ENCODE measurements around the gene KSR1.
"Not testable (repeated sequence)": the region's sequence is repeated elsewhere in the genome, so short reads cannot be mapped to it uniquely, and the experiment has no call there.

The KSR1 gene

GRCh38 chr17:27419156-27419555, 37.1 kb upstream of the KSR1 start:
- H3K4me1 ChIP-seq (ENCODE audit: insufficient read depth, low read length) = no peaks in the 10 kb centered on the region
- no peaks in the 10 kb centered on the region for H3K27me3 ChIP-seq (ENCODE audit: insufficient read depth, low read length)
- no peaks in the 10 kb centered on the region for H3K9me3 ChIP-seq (ENCODE audit: insufficient read depth, low read depth, low read length)
- H3K9ac ChIP-seq (ENCODE audit: low read depth, low read length) = no peak overlapping the region
- no peak overlapping the region for H3K27ac ChIP-seq (ENCODE audit: low read length)
- no peaks in the 10 kb centered on the region for H3K36me3 ChIP-seq (ENCODE audit: insufficient read depth, low read depth, low read length)
- no peak overlapping the region for H3K4me3 ChIP-seq (ENCODE audit: low read length)

GRCh38 chr17:27420211-27420950, 35.9 kb upstream of the KSR1 start:
- H3K36me3 ChIP-seq (ENCODE audit: insufficient read depth, low read depth, low read length) = no peaks in the 10 kb centered on the region
- H3K27ac ChIP-seq (ENCODE audit: low read length) = no peak overlapping the region
- H3K4me3 ChIP-seq (ENCODE audit: low read length) = no peak overlapping the region
- no peaks in the 10 kb centered on the region for H3K9me3 ChIP-seq (ENCODE audit: insufficient read depth, low read depth, low read length)
- no peaks in the 10 kb centered on the region for H3K4me1 ChIP-seq (ENCODE audit: insufficient read depth, low read length)
- H3K27me3 ChIP-seq (ENCODE audit: insufficient read depth, low read length) = no peaks in the 10 kb centered on the region
- H3K9ac ChIP-seq (ENCODE audit: low read depth, low read length) = no peak overlapping the region

GRCh38 chr17:27421111-27421510, 35.1 kb upstream of the KSR1 start:
- Histone ChIP-seq H3K27me3 (ENCODE audit: insufficient read depth, low read length) (no peaks in the 10 kb centered on the region), H3K36me3 (ENCODE audit: insufficient read depth, low read depth, low read length) (no peaks in the 10 kb centered on the region), H3K9ac (ENCODE audit: low read depth, low read length) (no peak overlapping the region), H3K27ac (ENCODE audit: low read length) (no peak overlapping the region), H3K9me3 (ENCODE audit: insufficient read depth, low read depth, low read length) (no peaks in the 10 kb centered on the region), H3K4me1 (ENCODE audit: insufficient read depth, low read length) (no peaks in the 10 kb centered on the region), H3K4me3 (ENCODE audit: low read length) (no peak overlapping the region)

GRCh38 chr17:27421626-27422025, 34.6 kb upstream of the KSR1 start:
- not testable (repeated sequence) for H3K9me3 ChIP-seq (ENCODE audit: insufficient read depth, low read depth, low read length); H3K4me3 ChIP-seq (ENCODE audit: low read length); H3K4me1 ChIP-seq (ENCODE audit: insufficient read depth, low read length)

GRCh38 chr17:27422601-27423000, 33.6 kb upstream of the KSR1 start:
- H3K4me1 ChIP-seq (ENCODE audit: insufficient read depth, low read length) = no peaks in the 10 kb centered on the region
- H3K9ac ChIP-seq (ENCODE audit: low read depth, low read length) = no peak overlapping the region
- no peaks in the 10 kb centered on the region for H3K27me3 ChIP-seq (ENCODE audit: insufficient read depth, low read length)
- H3K27ac ChIP-seq (ENCODE audit: low read length) = no peak overlapping the region
- H3K9me3 ChIP-seq (ENCODE audit: insufficient read depth, low read depth, low read length) = no peaks in the 10 kb centered on the region
- H3K4me3 ChIP-seq (ENCODE audit: low read length) = no peak overlapping the region
- no peaks in the 10 kb centered on the region for H3K36me3 ChIP-seq (ENCODE audit: insufficient read depth, low read depth, low read length)

More at GRCh38 chr17:27421626-27422025, 34.6 kb upstream of the KSR1 start:
- H3K9ac ChIP-seq (ENCODE audit: low read depth, low read length); H3K27me3 ChIP-seq (ENCODE audit: insufficient read depth, low read length); H3K27ac ChIP-seq (ENCODE audit: low read length); H3K36me3 ChIP-seq (ENCODE audit: insufficient read depth, low read depth, low read length): not testable (repeated sequence)

- no peaks in the 10 kb centered on the region for H3K36me3 ChIP-seq (ENCODE audit: insufficient read depth, low read depth, low read length)
- H3K27ac ChIP-seq (ENCODE audit: low read length) = no peak overlapping the region
Observed at GRCh38 chr17:27423651-27424050, 32.6 kb upstream of the KSR1 start.

GRCh38 chr17:27424516-27424915, 31.7 kb upstream of the KSR1 start:
- no peak overlapping the region for H3K9ac ChIP-seq (ENCODE audit: low read depth, low read length)
- H3K27me3 ChIP-seq (ENCODE audit: insufficient read depth, low read length) = no peaks in the 10 kb centered on the region
- H3K36me3 ChIP-seq (ENCODE audit: insufficient read depth, low read depth, low read length) = no peaks in the 10 kb centered on the region
- no peak overlapping the region for H3K4me3 ChIP-seq (ENCODE audit: low read length)
- no peak overlapping the region for H3K27ac ChIP-seq (ENCODE audit: low read length)
- no peaks in the 10 kb centered on the region for H3K9me3 ChIP-seq (ENCODE audit: insufficient read depth, low read depth, low read length)
- no peaks in the 10 kb centered on the region for H3K4me1 ChIP-seq (ENCODE audit: insufficient read depth, low read length)

More at GRCh38 chr17:27423651-27424050, 32.6 kb upstream of the KSR1 start:
- no peak overlapping the region for H3K4me3 ChIP-seq (ENCODE audit: low read length)
- no peaks in the 10 kb centered on the region for H3K4me1 ChIP-seq (ENCODE audit: insufficient read depth, low read length)
- H3K9ac ChIP-seq (ENCODE audit: low read depth, low read length) = no peak overlapping the region
- H3K27me3 ChIP-seq (ENCODE audit: insufficient read depth, low read length) = no peaks in the 10 kb centered on the region
- H3K9me3 ChIP-seq (ENCODE audit: insufficient read depth, low read depth, low read length) = no peaks in the 10 kb centered on the region

GRCh38 chr17:27424941-27425340, 31.3 kb upstream of the KSR1 start:
- no peaks in the 10 kb centered on the region for H3K36me3 ChIP-seq (ENCODE audit: insufficient read depth, low read depth, low read length)
- no peaks in the 10 kb centered on the region for H3K27me3 ChIP-seq (ENCODE audit: insufficient read depth, low read length)
- no peak overlapping the region for H3K9ac ChIP-seq (ENCODE audit: low read depth, low read length)
- no peak overlapping the region for H3K27ac ChIP-seq (ENCODE audit: low read length)
- H3K9me3 ChIP-seq (ENCODE audit: insufficient read depth, low read depth, low read length) = no peaks in the 10 kb centered on the region
- no peaks in the 10 kb centered on the region for H3K4me1 ChIP-seq (ENCODE audit: insufficient read depth, low read length)
- H3K4me3 ChIP-seq (ENCODE audit: low read length) = no peak overlapping the region

- H3K36me3 ChIP-seq (ENCODE audit: insufficient read depth, low read depth, low read length); H3K4me3 ChIP-seq (ENCODE audit: low read length); H3K9ac ChIP-seq (ENCODE audit: low read depth, low read length); H3K9me3 ChIP-seq (ENCODE audit: insufficient read depth, low read depth, low read length); H3K4me1 ChIP-seq (ENCODE audit: insufficient read depth, low read length); H3K27me3 ChIP-seq (ENCODE audit: insufficient read depth, low read length); H3K27ac ChIP-seq (ENCODE audit: low read length): not testable (repeated sequence)
Observed at GRCh38 chr17:27425571-27425970, 30.7 kb upstream of the KSR1 start.

- H3K36me3 ChIP-seq (ENCODE audit: insufficient read depth, low read depth, low read length) = no peaks in the 10 kb centered on the region
- no peak overlapping the region for H3K9ac ChIP-seq (ENCODE audit: low read depth, low read length)
- H3K27me3 ChIP-seq (ENCODE audit: insufficient read depth, low read length) = no peaks in the 10 kb centered on the region
- H3K9me3 ChIP-seq (ENCODE audit: insufficient read depth, low read depth, low read length) = no peaks in the 10 kb centered on the region
- H3K4me3 ChIP-seq (ENCODE audit: low read length) = no peak overlapping the region
- no peak overlapping the region for H3K27ac ChIP-seq (ENCODE audit: low read length)
- H3K4me1 ChIP-seq (ENCODE audit: insufficient read depth, low read length) = no peaks in the 10 kb centered on the region
Observed at GRCh38 chr17:27425991-27426390, 30.3 kb upstream of the KSR1 start.

- not testable (repeated sequence) for H3K27me3 ChIP-seq (ENCODE audit: insufficient read depth, low read length); H3K9me3 ChIP-seq (ENCODE audit: insufficient read depth, low read depth, low read length); H3K36me3 ChIP-seq (ENCODE audit: insufficient read depth, low read depth, low read length); H3K4me1 ChIP-seq (ENCODE audit: insufficient read depth, low read length); H3K27ac ChIP-seq (ENCODE audit: low read length); H3K4me3 ChIP-seq (ENCODE audit: low read length); H3K9ac ChIP-seq (ENCODE audit: low read depth, low read length)
Observed at GRCh38 chr17:27426471-27426870, 29.8 kb upstream of the KSR1 start.

GRCh38 chr17:27427166-27427862, 28.9 kb upstream of the KSR1 start:
- not testable (repeated sequence) for H3K27me3 ChIP-seq (ENCODE audit: insufficient read depth, low read length); H3K36me3 ChIP-seq (ENCODE audit: insufficient read depth, low read depth, low read length); H3K4me1 ChIP-seq (ENCODE audit: insufficient read depth, low read length); H3K27ac ChIP-seq (ENCODE audit: low read length); H3K9me3 ChIP-seq (ENCODE audit: insufficient read depth, low read depth, low read length); H3K4me3 ChIP-seq (ENCODE audit: low read length); H3K9ac ChIP-seq (ENCODE audit: low read depth, low read length)

Data from iPS-20b (cell line).